Activated CD4-positive, CD25-positive, alpha-beta regulatory T cell treated with anti-CD3 and anti-CD28 coated beads, Interleukin-2, amount 50 U/mL, for 16 hours (primary cell): ENCODE results near the gene CCDC102A.
A peak's percentile ranks its signal among the peaks of the same experiment; 100 is the strongest.

Experiments used
- DNase-seq: peaks from one replicate; pipeline ENCODE4 v3.0.0-alpha.2; 2020; ENCODE audit warnings: low read depth, low spot score

The CCDC102A gene

DNA sequence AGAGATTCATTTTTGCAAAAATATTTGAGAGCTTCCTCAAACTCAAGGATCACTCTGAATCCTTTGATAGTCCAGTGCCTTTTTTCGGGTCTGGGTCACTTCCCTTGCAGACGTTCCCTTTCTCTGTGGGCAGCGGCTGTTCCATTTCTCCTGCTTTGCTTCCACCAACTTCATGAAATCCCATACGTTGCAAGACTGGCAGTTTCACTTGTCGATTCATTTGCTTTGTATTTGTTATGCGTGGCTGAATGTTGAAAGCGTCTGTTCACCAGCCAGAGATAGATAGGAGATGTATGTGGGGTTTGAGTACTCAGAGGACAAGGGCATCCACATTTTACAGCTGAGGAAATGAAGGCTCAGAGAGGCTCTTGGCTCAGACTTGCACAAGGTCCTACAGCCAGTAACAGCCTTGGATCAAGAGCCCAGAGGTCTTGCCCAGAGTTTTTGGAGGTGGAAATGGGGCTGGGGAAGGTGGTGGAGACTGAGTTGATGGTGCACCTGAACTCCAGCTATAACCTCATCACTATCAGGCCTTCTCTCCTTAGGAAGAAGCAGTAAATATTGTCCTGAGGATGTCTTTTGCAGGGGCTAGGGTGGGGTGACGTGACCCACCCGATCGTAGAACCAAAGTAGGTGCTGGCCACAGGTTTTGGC lies 1.3 kb upstream of the CCDC102A start:
- DNase-seq = no peak

- DNase-seq = no peak
Measured at GRCh38 chr16:57537194-57537505, 779 bp upstream of the CCDC102A start.

DNA sequence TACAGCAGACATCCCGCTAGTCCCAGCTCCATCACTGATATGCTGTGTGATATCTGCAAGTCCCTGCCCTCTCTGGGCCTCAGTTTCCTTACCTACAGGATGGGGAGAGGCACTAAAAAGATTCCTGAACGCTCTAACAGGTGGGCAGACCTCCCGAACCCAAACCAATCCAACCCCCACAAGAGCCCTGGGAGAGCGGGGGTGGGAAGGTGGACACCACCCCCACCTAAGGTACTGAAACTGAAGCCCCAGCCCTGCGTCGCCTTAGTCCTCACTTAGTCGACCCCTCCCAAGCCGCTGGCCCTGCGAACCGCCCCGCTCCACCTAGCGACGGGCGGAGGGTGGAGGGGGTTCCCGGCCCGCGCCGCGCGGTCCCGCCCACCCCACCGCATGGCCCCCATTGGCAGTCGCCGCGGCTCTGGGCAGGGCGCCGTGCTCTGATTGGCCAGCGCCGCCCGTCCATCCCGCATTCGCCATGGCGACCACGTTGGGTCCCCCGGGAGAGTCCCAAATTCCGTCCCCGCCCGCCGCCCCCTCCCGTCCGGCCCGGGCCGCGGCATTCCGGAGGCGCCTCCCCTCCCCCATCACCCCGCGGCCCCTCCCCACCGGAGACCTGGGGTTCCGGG lies 578 bp downstream of the CCDC102A start:
- peak; percentile 86 for DNase-seq

GRCh38 chr16:57534881-57535658 lies 1.3 kb downstream of the CCDC102A start:
- DNase-seq = no peak

- DNase-seq = no peak
Measured at GRCh38 chr16:57534337-57534880, 2.0 kb downstream of the CCDC102A start.

DNA sequence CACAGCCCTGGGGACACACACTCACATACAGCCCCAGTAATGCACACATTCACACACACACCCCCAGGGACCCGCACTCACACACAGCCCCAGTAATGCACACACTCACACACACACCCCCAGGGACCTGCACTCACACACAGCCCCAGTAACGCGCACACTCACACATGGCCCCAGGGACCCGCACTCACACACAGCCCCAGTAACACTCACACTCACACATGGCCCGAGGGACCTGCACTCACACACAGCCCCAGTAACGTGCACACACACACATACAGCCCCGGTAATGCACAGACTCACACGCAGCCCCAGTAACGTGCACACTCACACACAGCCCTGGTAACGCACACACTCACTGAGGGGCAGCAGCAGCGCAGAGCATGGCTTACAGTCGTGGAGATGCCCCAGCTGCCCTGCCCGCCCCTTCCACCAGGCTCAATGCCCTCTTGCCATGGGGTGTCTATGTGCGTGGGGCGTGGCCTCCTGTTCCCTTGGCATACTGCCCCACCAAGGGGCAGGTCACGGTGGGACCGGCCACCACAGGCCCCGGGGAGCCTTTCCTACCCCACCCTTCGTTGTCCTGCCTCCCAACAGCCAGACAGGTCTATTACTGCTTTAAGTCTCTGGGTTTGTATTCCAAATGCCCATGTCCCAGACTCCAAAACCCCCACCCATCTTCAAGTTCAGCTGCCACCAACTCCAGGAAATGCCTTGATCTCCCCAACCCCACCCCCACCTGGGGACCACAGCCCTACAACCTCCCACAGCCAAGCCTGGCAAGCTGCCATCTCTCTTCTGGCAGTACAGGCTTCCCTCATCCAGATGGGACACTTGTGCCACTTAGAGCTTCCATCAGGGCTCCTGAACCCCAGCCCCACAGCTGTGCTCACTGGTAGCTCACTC lies 2.7 kb downstream of the CCDC102A start:
- DNase-seq = no peak

- no peak for DNase-seq
Measured at GRCh38 chr16:57532266-57532625, 4.1 kb downstream of the CCDC102A start.

- DNase-seq = no peak
Measured at GRCh38 chr16:57531635-57532265, 4.6 kb downstream of the CCDC102A start.

GRCh38 chr16:57531253-57531575 lies 5.2 kb downstream of the CCDC102A start:
- no peak for DNase-seq

- DNase-seq = no peak
Measured at GRCh38 chr16:57530522-57531252, 5.7 kb downstream of the CCDC102A start.

- peak; percentile 41 for DNase-seq
Measured at GRCh38 chr16:57530104-57530521, 6.3 kb downstream of the CCDC102A start.

- DNase-seq = no peak
Measured at GRCh38 chr16:57529391-57530103, 6.8 kb downstream of the CCDC102A start.

- DNase-seq = no peak
Measured at GRCh38 chr16:57528499-57529390, 7.6 kb downstream of the CCDC102A start.

GRCh38 chr16:57527610-57528360 lies 8.6 kb downstream of the CCDC102A start:
- DNase-seq = no peak

- DNase-seq = no peak
Measured at GRCh38 chr16:57527027-57527426, 9.3 kb downstream of the CCDC102A start.

- DNase-seq = no peak
Measured at GRCh38 chr16:57526498-57526897, 9.9 kb downstream of the CCDC102A start.

DNA sequence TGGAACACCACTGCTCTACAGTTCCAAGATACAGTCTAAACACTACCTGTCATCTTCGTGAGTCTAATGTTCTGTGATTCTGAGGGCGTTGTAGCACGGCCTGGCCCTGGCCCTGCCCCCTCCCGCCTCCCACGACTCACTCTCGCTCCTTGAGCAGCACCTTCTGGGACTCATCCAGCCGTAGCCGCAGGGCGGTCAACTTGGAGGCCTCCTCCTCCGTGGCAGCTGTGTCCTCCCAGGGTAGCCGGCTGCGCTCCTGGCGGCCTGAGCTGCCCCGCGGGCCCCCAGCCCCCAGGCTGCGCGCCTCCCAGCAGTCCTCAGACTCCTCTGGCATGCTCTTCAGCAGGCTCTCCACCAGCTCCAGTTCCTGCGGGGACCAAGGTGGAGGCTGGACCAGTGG lies 10.6 kb downstream of the CCDC102A start:
- DNase-seq = no peak

GRCh38 chr16:57522960-57523359 lies 13.4 kb downstream of the CCDC102A start:
- no peak for DNase-seq
